Vagina (tissue), 2 donors: ENCODE measurements around the gene PFKFB2. TPM values are rescaled to one million over a fixed set of nuclear protein-coding genes. Genes with fewer than 3 reads are reported as not detected.

Experiments
- DNase-seq, 2 donors: peaks; one replicate each; pipeline ENCODE4 v3.0.0-alpha.2; 2017; ENCODE audit errors: extremely low spot score in 2 of 2
- H3K27ac ChIP-seq: fragments of 200-600 bp; sonication (generic); one replicate; pipeline ENCODE4 v1.5.1; 2019
- H3K27me3 ChIP-seq: fragments of 200-600 bp; sonication (generic); one replicate; pipeline ENCODE4 v1.5.1; 2019
- H3K36me3 ChIP-seq, 2 donors: fragments of 200-600 bp; sonication (generic); one replicate each; pipeline ENCODE4 v1.5.1; 2017 to 2019
- H3K4me1 ChIP-seq: fragments of 200-600 bp; sonication (generic); one replicate; pipeline ENCODE4 v1.5.1; 2019
- H3K4me3 ChIP-seq, 2 donors: fragments of 200-600 bp; sonication (generic); 1 replicate in 1 of 2; 2 replicates in 1 of 2; pipeline ENCODE4 v1.5.1; 2016 to 2019
- H3K9me3 ChIP-seq: fragments of 200-600 bp; sonication (generic); one replicate; pipeline ENCODE4 v1.5.1; 2019
- POLR2A ChIP-seq, 2 donors: fragments of 450-650 bp; IDR thresholded peaks; one replicate each; pipeline ENCODE4 v1.6.1; 2017; ENCODE audit warnings: antibody characterized with exemption in 2 of 2, mild to moderate bottlenecking in 2 of 2, moderate library complexity in 2 of 2
- POLR2AphosphoS5 ChIP-seq, 2 donors: sonication (generic); formaldehyde crosslinking; IDR thresholded peaks; one replicate each; pipeline ENCODE4 v1.9.0; 2017; ENCODE audit warnings: antibody characterized with exemption in 2 of 2, mild to moderate bottlenecking in 2 of 2, low read depth in 1 of 2; ENCODE audit not compliant: insufficient read depth in 1 of 2
- intact Hi-C: fragments of 100-400 bp; cut with DNase I; formaldehyde crosslinking; loops from one replicate; pipeline ENCODE4 v1.15.1; 2023
- total RNA-seq: library from RNA; depleted of rRNA; stranded (reverse); fragments of >200 nt; gene quantifications from one replicate; pipeline ENCODE4 v1.2.3, GENCODE V29; 2016
- TF ChIP-seq, protein P1 (sequence below), 3 experiments: fragments of 450-650 bp in 2 of 3; fragments of 200-600 bp in 1 of 3; sonication (generic) in 1 of 3; IDR thresholded peaks; one replicate each; pipeline ENCODE4 v1.5.1; 2017 to 2019; ENCODE audit warnings: antibody characterized with exemption in 3 of 3, mild to moderate bottlenecking in 2 of 3, moderate library complexity in 2 of 3

Gene PFKFB2
- total RNA-seq, 1 donor from 2014 or later, result 6.9 TPM

DNA sequence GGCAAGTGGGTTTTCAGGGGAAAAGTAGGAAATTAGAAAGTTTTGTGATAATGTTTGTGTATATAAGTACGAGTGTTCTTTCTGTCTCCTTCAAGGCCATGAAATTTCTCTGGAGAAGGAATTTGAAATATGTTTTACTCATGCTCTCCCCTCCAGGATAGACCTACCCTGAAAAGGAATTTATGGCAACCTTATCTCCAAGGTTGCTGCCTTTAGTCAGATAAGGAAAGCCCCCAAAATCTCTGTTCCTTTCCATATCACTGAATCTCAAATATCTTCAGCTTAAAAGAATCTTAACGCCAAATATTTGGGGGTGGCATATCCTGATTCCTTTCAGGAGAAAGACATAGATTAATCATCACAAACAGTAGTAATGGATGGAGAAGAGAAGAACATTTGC, 35.1 kb downstream of the PFKFB2 start:
- Histone ChIP-seq H3K27me3 (no peaks in the 10 kb centered on the region), H3K27ac (no peak overlapping the region), H3K36me3 (no peaks in the 10 kb centered on the region), H3K9me3 (no peaks in the 10 kb centered on the region), H3K4me3 (no peak overlapping the region), H3K4me1 (peaks cover 5% of the 10 kb centered on the region)
- no peak for TF ChIP-seq POLR2AphosphoS5 (IDR thresholded peaks at IDR 0.05; ENCODE audit: insufficient read depth in 1 of 2, low read depth in 1 of 2)
- no peak for TF ChIP-seq POLR2A (IDR thresholded peaks at IDR 0.05)
- TF ChIP-seq, protein P1, sequence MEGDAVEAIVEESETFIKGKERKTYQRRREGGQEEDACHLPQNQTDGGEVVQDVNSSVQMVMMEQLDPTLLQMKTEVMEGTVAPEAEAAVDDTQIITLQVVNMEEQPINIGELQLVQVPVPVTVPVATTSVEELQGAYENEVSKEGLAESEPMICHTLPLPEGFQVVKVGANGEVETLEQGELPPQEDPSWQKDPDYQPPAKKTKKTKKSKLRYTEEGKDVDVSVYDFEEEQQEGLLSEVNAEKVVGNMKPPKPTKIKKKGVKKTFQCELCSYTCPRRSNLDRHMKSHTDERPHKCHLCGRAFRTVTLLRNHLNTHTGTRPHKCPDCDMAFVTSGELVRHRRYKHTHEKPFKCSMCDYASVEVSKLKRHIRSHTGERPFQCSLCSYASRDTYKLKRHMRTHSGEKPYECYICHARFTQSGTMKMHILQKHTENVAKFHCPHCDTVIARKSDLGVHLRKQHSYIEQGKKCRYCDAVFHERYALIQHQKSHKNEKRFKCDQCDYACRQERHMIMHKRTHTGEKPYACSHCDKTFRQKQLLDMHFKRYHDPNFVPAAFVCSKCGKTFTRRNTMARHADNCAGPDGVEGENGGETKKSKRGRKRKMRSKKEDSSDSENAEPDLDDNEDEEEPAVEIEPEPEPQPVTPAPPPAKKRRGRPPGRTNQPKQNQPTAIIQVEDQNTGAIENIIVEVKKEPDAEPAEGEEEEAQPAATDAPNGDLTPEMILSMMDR (IDR thresholded peaks at IDR 0.05), result no peak
- intact Hi-C loops, result loop anchor here (10.0 kb wide), 1 partner anchor 307 kb away; no protein-coding TSS in a partner anchor
- DNase-seq, result no peak

DNA sequence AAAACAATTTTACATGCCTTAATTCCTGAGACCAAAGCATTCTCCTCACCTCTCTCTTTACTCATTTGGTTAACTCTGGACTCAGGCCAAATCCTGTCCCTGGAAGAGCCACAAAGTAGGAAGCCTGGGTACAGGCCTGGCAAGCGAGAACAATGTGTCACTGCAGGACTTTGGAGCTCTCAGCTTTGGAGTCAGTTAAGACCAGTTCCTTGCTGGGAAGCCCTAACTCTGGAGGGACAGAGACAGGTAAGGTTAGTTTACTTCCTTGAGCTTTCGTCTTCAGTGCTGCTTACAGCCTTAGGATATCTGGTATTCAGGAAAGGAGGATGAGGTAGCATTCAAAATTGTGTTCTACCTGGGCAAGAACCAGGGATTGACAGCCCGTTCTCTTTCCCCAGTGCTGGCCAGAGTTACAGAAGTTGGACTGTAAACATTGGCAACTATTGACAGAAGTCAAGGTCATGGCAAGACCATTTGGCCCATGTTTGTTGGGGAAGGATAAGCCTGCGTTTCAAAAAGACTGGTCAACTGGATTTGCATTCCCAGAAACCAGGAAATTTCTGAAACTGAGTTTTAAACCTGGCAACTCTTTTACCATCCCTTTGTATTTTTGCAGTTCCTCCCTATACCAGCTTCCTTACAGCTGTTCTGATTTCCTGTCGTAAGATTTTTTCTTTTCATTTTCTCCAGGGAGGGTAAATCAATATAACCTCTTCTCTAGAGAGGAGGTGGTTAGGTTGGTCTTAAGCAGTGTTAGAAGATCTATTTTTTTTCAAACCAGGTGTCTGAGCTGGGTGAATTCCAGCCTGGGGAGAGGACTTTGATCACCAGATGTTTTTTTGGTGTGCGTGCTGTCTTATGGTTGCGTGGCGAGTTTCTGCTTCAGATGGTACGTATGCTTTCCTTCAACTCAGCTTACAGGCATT, 35.9 kb downstream of the PFKFB2 start, which contains the start of gene C4BPB:
C4BPB (plus strand) TSS at position 160 of the 926 bp plus-strand sequence; CDS start at position 832, 672 bp downstream.
- intact Hi-C loops, result loop anchor here (10.0 kb wide), 1 partner anchor 306 kb away; no protein-coding TSS in a partner anchor
- H3K4me3 ChIP-seq, result no peak within 1 kb of the TSS
- no peak within 1 kb of the TSS for H3K27ac ChIP-seq
- no peak for DNase-seq
- H3K27me3 ChIP-seq, result no peaks in the 10 kb centered on the region
- no peaks in the 10 kb centered on the region for H3K36me3 ChIP-seq
- H3K9me3 ChIP-seq, result no peaks in the 10 kb centered on the region
- peaks cover 5% of the 10 kb centered on the region for H3K4me1 ChIP-seq
- TF ChIP-seq, protein P1 (IDR thresholded peaks at IDR 0.05), result no peak
- TF ChIP-seq POLR2A (IDR thresholded peaks at IDR 0.05), result no peak
- no peak for TF ChIP-seq POLR2AphosphoS5 (IDR thresholded peaks at IDR 0.05; ENCODE audit: insufficient read depth in 1 of 2, low read depth in 1 of 2)

DNA sequence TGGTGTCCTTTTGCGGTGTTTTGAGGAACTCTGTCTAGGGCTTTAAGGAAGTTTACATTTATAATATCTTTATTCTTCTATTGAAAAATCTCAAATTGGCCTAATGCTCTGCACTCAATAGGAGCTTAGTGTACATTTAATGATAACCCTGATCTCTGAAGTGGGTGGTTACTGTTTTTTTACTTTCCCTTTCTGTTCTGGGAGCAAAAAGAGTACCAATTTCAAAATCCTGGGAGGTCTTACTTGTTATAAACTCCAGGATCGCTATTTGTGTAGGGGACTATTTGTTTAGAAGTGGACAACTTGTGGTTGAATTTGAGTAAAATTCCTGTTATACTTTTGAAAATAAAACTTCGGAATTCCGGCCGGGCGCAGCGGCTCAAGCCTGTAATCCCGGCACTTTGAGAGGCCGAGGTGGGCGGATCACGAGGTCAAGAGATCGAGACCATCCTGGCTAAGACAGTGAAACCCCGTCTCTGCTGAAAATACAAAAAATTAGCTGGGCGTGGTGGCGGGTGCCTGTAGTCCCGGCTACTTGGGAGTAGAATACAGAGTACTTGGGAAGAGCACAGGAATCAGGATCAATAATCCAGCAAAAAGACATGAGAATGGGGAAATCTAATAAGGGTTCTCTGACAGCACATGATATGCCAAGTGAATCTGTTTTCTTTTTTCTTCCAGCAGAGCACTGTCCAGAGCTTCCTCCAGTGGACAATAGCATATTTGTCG, 36.7 kb downstream of the PFKFB2 start:
- Histone ChIP-seq H3K4me3 (no peak overlapping the region), H3K4me1 (peaks cover 2% of the 10 kb centered on the region), H3K27ac (no peak overlapping the region), H3K27me3 (no peaks in the 10 kb centered on the region), H3K36me3 (no peaks in the 10 kb centered on the region), H3K9me3 (no peaks in the 10 kb centered on the region)
- no peak for TF ChIP-seq POLR2A (IDR thresholded peaks at IDR 0.05)
- no peak for TF ChIP-seq POLR2AphosphoS5 (IDR thresholded peaks at IDR 0.05; ENCODE audit: insufficient read depth in 1 of 2, low read depth in 1 of 2)
- TF ChIP-seq, protein P1 (IDR thresholded peaks at IDR 0.05), result no peak
- intact Hi-C loops, result loop anchor here (10.0 kb wide), 1 partner anchor 305 kb away; no protein-coding TSS in a partner anchor
- no peak for DNase-seq

DNA sequence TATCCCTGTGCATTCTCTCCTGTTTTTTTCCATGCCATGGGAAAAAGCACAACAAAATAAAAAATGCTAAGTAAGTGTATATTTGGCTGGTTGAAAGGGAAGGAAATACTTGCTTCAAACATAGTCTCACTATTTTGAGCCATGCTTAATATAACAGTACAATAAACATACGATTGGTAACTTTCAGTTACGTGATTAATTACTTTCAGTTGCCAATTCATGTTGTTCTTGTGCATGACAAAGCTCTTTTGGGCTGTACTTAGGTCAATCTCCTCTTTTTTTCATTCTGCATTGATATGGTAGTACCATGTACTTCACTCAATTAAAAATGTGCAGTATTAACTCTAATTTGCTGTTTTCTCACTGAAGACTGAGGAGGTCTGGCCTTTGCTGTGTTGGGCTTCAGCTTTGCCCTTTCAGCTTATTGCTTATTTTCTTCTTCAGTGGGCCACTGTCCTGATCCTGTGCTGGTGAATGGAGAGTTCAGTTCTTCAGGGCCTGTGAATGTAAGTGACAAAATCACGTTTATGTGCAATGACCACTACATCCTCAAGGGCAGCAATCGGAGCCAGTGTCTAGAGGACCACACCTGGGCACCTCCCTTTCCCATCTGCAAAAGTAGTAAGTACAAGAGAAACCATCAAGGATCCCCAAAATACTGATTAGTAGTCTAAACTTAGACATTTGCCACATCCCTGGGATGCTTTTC, 38.3 kb downstream of the PFKFB2 start:
- H3K4me1 ChIP-seq, result no peaks in the 10 kb centered on the region
- H3K27ac ChIP-seq, result no peak overlapping the region
- no peaks in the 10 kb centered on the region for H3K9me3 ChIP-seq
- intact Hi-C loops, result no loop called here
- no peak for DNase-seq
- no peaks in the 10 kb centered on the region for H3K27me3 ChIP-seq
- no peak for TF ChIP-seq POLR2AphosphoS5 (IDR thresholded peaks at IDR 0.05; ENCODE audit: insufficient read depth in 1 of 2, low read depth in 1 of 2)
- TF ChIP-seq, protein P1 (IDR thresholded peaks at IDR 0.05), result no peak
- TF ChIP-seq POLR2A (IDR thresholded peaks at IDR 0.05), result no peak
- H3K36me3 ChIP-seq, result no peaks in the 10 kb centered on the region
- no peak overlapping the region for H3K4me3 ChIP-seq
